Activated naive CD4-positive, alpha-beta T cell (primary cell): Measurements from ENCODE around the gene RPL19.

Experiments
- DNase-seq, 4 experiments: peaks; one replicate each; lab custom pipeline; 2025; lab: John Stamatoyannopoulos, UW

Gene RPL19

DNA sequence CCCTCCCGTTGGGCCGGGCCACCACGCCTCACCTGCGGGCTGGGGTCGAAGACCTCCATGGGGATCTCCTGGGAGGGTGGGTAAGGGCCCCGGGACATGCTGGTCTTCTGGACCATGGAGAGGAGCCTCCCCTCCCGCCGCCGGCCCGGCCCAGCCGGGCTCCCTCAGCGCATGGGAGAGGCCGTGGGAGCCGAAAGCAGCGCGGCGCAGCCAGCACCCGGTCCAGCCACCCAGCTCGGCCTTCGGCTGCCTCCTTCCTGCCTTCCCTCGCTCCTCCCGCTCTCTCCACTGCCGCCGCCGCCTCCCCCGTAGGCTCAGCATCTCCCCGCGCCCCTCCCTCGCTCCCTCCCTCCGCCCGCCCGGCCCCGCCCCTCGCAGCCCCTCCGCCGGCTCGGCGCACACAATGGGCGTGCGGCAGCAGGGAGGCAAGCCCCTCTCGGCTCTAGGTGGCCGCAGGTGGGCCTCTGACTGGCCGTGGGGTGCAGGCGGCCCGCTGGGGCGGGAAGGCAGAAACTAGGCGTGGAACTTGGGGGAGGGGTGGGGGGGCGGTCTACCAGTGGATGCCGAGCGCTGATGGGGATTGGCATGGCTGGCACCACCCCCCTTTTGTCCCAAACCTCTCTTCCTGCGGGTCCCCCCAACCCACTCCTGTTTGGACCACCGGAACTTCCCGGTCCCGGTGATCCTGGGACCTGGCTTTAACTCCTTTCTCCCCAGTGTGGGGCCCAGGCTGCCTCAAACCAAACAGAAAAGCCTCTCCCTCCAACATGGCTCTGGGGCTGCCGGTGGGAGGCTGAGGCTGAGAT is 2.5 kb upstream of the RPL19 start, which contains the start of gene CACNB1:
Gene CACNB1 (minus strand): TSS at position 290 of the 806 bp plus-strand sequence. CDS start 174 bp downstream, at position 116.
- DNase-seq = peak; percentile 25 to 65 (median 36)

DNA sequence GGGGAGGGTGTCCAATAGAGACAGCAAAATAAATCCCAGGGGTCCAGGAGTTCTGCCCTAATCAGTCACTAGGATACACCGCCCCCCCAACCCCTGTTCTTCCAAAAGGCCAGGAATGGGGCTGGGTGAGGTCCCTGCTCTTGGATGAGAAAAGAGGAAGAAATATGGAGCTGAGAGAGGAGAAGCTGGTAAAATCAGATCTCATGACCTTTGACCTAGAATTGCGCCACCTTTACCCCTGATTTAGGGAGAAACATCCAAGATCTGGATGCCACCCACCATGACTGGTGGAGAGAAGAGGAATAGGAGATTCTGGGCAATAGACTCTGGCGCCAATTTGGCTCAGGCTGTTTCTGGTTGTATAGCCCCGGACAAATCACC is 1.9 kb upstream of the RPL19 start:
- no peak for DNase-seq

DNA sequence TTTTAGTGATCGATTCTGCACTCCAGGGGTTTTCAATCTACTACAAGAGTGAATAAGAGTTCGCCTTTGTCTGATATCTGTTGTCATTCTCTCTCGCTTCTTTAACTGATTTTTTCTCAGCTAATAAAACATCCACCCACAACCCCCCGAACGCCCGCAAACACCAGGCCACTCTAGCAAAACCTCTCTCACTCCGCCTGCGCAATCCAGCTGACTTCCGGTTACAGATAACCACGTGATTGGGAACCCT is 338 bp upstream of the RPL19 start:
- peak; percentile 50 to 74 (median 64) for DNase-seq

DNA sequence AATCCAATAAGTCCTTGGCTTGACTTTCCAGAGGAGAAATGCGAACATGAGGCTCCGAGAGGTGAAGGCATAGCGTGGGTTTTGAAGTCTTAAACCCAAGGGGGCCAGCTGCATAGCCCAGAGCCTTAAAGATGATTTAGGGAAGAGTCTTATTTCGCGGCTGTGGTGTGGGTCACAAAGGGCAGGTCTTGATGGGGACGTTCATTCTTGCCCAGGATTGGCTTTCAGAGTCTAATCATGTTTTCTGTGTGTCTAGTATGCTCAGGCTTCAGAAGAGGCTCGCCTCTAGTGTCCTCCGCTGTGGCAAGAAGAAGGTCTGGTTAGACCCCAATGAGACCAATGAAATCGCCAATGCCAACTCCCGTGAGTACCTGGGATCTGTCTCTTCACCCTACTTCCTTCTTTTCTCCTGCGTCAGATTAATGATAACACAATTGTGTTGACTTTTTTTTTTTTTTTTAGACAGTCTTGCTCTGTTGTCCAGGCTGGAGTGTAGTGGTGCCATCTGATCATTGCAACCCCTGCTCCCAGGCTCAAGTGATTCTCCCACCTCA is 951 bp downstream of the RPL19 start:
- DNase-seq = no peak

DNA sequence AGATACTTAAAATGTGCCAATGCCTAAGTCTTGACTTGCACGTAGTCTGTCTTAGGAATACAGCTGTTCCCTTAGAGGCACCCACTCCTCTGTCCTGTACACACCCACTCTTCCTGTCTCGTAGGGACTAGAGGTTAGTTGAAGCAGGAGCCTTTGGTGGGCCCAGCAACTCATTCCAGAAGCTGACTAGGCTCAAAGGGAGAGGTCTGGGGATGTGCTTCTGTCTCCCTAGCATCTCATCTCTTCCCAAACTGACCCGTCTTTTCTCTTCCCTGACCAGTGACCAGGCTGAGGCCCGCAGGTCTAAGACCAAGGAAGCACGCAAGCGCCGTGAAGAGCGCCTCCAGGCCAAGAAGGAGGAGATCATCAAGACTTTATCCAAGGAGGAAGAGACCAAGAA is 4.2 kb downstream of the RPL19 start:
- no peak for DNase-seq

DNA sequence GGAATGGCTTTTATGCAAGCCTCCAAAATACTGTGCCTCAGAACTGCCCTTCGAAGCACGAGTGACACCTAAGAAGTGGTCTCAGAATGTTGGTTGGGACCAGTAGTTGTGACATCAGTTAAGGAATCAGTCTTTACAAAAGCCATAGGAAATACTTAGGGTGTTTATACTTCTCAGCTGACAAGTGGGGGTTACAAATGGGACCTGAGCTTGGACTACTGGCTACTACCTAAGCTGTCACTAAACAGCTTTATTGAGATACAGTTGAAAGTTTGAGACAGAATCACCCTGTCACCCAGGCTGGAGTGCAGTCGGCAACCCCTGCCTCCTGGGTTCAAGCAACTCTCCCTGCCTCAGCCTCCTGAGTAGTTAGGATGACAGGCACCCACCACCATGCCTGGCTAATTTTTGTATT is 5.0 kb downstream of the RPL19 start:
- no peak for DNase-seq

DNA sequence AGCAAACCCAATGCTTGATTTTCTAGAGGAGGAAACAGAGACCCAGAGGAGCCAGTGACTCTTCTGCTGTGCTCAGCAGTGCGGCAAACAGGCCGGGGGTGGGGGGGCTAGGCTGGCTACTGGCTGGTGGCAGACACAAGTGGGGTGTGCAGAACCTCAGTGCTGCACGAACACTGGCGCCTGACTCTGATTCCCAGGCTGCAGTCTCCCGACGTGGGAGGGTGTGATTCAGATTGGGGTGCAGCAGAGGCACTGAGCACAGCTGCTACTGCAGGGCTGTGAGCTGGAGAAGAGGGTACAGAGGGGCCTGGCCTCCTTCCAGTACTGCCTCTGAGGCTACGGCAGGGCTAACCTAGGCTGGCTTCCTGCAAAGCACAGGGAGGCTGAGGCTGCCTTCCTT is 8.1 kb downstream of the RPL19 start:
- peak in 1 of 4 experiments; percentile 20 for DNase-seq

DNA sequence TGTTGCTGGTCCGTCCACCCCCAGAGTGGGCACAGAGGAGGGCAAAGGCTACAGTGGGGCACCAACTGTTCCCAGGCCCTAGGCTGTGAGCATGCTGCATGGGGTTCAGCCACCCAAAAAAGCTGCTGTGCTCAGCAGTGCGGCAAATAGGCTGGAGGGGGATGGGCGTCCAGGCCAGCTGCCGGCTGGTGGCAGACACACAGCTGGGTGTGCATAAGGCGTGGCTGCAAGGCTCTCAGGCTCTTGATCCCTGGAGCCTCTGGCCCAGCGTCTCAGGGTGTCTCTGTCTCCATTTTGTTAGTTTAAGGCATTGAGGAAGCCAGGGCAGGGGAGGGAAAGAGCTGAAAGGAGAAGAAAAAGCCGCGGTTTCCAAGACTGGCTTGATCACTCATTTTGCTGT is 8.8 kb downstream of the RPL19 start:
- DNase-seq = no peak

DNA sequence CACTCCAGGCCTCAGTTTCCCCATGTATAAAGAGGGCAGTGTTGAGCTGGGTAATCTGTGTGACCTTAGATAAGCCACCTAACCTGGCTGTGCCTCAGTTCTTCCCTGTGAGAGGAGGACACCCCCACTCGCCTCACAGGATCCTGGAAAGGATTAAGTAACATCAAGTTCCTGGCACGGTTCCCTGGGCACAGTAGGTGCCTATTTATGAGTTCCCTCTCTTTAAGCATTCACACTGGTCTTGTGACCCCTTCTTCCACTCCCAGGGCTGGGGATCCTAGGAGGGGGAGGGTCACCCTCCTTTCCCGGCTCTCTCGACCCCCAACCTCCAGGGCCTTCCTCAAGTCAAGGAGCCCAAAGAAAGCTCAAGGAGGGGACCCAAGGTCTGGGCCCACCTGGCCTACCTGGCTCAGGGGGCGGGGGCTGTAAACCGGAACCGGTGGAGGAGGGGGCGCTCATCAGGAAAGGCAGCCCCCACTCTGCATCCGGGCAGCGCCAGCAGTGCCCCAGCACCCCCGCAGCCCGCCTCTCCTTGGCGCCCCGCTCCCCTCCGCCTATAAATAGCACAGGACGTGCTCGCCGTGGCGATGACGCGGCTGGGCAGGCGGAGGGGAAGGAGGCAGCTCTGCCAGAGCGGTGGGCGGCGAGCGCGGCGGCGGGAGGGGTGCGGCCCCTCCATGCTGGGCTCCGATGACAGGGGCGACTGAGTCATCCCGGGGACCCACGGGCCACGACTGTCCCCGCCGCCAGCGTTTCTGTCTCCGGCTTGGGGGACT is 9.4 kb downstream of the RPL19 start:
- peak in 3 of 4 experiments; percentile 40 to 66 (median 48) for DNase-seq

DNA sequence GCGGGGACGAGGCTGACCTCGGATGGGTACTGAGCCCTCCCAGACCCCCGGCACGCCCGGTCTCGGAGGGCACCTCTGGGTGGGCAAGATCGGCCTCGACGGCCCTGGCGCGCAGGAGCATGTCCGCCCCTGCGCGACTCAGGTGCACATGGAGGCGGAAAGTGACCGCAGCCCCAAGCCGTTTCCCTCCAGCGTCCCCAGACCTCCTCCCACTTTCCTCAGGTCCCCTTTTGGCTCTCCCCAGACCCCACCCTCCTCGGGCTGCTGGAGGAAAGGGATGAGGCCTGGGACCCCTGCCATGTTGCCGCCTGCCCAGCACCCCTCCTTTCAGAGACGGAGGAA is 10.0 kb downstream of the RPL19 start:
- no peak for DNase-seq

DNA sequence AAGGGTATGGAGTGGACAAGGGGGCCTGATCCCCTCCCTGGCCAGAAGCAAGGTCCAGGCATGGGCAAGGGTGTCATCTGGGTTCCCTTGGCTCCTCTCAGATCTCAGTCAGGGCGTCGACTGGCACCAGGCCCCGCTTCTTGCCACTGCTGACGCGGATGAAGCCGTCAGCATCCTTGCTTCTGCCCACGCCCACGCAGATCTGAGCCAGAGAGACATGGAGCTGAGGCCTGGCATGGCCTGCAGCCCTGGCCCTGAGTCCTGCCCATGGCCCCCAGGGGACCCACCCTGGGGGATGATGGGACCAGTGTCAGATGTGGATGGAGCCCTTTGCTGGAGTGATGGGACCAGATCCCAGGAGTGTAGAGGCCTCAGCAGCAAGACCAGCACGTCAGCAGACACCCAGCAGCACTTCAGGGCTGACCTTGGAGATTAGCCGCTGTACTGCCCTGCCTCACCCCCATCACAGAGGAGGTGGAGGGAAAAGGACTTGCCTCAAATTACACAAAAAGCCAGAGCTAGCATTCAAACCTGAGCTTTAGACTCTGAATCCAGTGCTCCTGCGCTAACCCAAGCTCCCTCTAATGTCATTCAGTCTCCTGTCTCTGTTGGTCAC is 12.2 kb downstream of the RPL19 start:
- DNase-seq = no peak

DNA sequence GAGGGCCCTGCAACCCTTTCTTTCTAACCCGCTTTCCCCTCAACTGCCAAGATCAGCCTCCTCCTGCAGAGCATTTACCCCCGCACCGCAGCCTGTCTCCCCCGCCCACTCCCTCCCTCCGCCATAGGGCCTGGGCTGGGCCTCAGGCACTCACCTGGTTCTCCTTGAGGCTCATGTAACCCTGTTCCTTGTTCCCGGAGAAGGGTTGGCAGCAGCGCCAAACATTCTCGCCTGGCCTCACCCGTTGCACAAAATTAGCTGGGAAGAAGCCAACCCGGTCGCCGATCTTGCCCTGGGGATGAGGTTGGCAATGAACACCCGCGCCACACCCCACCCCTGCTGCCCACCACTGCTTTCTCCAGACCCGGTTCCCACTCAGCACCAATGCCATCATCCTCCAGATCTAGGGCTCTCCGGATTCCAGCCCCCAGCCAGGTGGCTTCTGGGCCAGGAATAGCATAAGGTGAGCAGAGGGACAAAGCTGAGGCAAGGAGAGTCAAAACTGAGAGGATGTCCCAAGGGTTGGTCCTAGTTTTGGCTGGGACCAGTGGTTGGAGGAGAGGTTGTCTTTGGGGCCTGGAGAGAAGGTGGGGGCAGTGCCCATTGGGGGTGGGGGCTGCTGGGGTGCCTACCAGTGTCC is 12.9 kb downstream of the RPL19 start:
- no peak for DNase-seq

DNA sequence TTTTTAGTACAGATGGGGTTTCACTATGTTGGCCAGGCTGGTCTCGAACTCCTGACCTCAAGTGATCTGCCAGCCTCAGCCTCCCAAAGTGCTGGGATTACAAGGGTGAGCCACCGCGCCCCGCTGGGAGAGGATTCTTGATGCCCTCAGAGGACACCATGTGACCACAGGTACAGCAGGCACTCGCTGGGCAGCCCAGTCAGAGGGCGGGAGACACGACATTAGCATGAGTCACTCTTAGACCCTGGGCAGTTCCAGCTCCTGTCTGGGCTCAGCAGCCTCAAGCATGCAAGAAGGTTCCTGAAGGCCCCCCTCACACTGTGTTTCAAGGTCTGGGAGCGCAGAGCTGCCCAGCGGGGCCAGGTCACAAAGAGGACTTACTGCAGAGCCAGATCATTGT is 13.8 kb downstream of the RPL19 start:
- DNase-seq = no peak

DNA sequence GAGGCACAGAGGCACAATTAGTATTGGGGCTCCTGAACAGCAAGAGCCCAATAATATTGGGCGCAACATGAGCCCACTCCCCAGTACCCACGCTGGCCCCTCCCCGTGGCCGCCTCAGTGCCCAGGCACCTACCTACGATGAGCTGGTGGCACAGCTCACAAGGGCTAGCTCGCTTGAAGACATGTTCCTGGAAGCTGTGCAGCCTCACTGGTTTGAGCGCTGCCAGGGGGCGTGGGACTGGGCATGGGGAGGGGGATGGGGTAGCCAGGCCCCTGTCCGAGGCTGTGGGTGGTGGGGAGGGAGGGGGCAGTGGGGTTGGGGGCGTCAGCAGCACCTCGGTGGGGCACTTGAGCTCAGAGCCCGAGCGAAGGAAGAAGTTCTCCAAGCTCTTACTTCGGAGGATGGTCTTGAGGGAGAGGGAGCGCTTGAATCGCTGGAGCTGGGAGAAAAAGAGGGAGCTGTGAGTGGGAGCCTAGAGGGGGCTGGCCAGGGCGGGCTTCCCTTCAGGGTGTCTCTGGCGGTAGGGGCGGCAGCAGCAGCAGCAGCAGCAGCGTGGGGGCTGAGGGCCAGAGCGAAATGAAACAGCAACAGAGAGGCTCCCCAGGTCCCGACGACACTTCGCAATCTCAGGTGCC is 17.8 kb downstream of the RPL19 start:
- no peak for DNase-seq

DNA sequence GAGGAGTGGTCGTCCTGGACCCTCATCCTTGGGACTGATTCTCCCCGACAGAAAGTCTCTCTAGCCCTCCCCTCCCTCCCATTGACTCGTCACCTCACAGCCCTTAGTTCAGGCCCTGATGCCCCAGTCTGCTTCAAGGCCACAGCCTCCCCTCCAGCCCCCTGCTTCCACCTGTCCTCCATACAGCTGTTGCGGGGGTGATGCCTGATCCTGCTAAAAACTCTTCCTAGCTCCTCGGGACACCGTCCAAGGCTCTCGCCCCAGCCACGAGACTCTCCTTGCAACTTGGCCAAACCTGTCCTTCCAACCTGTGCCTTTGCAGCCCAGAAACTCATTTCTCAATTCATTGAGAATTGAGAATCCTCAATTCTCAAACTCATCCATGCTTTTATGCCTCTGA is 18.8 kb downstream of the RPL19 start:
- no peak for DNase-seq

DNA sequence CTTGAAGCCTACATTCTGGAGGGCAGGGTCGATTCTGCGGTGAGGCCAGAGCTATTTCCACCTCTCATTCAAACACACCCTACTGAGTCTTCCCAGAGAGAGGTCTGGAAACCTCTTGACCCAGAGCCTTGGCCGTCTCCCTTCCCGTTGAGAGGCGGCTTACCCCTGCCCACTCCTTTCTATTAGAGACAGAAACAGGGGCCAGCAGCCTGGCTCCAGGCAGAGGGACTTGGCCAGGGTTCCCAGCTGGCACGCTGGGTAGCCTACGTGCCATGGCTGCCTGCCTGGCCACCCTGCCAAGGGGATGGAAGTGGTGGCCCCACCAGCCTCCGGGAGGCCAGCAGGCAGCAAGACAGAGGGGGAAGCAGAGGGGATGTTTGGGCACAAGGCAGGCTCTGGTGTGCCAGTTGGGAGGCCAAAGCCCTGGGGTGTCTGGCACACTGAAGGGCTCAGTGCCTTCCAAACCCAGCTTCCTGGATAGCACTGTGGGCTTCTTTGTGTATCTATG is 19.6 kb downstream of the RPL19 start:
- no peak for DNase-seq

DNA sequence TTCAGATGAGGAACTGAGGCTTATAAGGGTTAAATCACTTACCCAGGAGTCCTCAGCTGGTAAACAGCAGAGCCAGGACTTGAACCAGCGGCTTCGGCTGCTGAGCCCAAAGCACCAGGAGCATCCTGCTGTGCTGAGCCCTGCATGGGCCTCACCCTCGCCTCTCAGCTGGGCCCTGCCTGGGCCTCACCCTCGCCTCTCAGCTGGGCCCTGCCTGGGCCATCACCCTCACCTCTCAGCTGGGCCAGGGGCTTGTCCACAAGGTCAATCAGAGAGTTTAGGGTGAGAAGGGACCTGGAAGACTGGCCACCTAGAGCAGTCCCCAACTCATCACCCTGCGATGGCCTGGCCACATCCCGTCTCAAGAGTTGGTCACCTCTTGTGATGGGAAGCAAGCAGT is 21.5 kb downstream of the RPL19 start:
- DNase-seq = no peak

DNA sequence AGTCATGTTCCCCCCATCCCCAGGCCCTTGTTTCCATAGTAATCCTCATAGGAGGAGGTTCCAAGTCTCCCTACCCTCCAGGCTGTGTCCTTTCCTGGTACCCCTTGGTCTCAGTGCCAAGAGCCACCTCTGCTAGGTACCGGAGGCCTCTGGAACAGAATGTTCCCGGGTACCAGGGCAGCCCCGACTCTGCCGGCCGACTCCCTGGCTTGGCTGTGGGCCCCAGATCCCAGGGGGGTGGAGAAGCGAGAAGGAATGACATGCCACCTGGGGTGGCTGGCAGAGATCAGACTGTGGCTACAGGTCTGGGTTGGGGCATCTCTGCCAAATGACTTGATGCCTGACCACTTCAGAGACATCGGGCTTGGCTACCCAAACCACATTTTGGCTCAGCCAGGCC is 22.1 kb downstream of the RPL19 start:
- DNase-seq = no peak

DNA sequence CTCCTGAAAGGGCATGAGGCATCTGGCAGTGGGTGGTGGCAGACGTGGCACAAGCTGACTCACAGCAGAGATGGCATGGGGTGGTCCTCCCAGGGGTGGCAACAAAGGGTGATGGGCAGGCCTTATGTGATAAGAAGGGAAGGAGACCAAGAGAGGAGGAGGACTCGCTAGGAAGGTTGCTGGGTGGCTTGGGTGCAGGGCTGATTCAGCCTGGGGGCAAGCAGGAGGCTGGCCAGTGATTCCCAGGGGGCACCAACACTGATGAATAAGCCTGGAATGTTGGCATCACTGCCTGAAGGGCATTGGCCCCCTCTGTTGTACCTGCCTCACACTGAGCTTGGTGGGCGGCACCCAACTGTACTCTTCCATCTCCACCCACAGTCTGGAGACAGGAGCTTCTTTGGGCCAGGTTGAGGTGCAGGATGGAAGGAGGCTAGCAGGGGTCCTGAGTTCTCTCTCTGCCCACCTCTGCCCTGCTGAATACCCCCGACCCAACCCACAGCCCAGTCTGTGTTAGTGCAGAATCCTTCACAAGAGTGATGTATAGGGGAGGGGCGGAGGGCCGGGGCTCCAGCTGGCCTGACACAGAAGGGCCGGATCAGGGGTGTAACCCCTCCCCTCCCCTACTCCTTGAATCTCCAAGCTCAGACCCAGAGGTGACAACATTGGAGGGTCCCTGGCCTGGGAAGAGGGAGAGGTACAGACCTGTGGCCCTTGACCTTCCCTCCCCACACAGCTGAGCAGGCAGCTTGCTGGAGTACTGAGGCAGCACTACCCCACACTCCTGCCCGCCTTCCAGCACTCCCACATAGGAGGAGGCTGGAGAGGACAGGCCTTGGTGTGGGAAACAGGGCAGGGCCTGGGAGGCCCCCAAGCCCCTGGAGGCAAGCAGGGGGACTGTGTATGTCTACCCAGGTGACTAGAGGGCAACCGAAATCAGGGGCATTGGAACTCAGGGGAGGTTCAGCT is 23.1 kb downstream of the RPL19 start:
- DNase-seq = no peak

DNA sequence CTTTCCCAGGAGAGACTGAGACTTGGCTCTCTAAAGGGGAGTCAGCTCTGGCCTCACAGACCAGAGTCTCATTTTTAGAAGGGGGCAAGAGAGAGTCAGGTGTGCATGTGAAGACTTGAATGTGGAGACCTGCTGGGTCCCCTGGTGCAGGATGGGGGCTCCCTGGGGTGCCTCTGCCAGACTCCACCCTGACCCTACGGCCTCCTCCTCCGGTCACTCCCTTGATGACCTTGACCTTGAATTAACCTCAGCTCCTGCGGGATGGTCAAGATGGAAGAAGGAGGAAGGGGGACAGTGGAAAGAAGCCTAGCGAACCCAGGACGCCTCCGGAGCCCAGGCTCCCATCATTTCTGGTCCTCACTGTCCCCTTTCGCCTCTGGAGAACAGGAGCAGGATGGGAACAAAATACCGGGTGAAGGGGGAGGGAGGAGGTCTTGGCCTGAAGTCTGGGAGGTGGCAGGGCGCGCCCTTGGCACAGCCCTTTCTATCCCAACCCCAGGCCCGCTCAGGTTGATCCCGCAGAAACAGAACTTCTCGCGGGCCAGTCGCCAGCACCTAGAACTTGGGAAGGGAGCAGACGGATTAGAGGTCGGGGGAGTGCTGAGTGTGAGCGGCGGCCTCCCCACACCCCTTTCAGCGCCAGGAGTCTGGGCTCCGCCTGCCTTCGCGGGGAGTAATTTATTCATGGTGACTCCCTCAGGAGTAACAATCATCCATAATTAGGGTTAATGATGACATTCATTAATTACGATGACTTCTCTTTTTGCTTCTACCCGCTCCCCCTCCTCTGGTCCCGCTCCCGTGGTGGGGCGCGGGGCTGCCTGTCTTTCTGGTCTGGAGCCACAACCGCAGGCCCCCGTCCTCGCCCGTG is 24.1 kb downstream of the RPL19 start:
- no peak for DNase-seq
